Esophagus squamous epithelium (tissue), 5 donors: Measurements from ENCODE around the gene NAPSA. TPM values are rescaled to one million over a fixed set of nuclear protein-coding genes. Genes with fewer than 3 reads are reported as not detected.

ENCODE experiments used
- DNase-seq: peaks from one replicate; lab custom pipeline; 2025; lab: John Stamatoyannopoulos, UW
- H3K27ac ChIP-seq, 4 donors: fragments of 200-600 bp; sonication (generic); one replicate each; pipeline ENCODE4 v1.5.1; 2016 to 2019; ENCODE audit warnings: mild to moderate bottlenecking in 1 of 4
- H3K27me3 ChIP-seq, 4 donors: fragments of 200-600 bp; sonication (generic); 1 replicate in 3 of 4; 2 replicates in 1 of 4; pipeline versions ENCODE4 v1.5.1 to v1.6.0; 2017 to 2021; ENCODE audit warnings: antibody characterized with exemption in 1 of 4
- H3K36me3 ChIP-seq, 3 donors: fragments of 200-600 bp; sonication (generic); one replicate each; pipeline ENCODE4 v1.5.1; 2016 to 2019
- H3K4me1 ChIP-seq, 3 donors: fragments of 200-600 bp; sonication (generic); one replicate each; pipeline ENCODE4 v1.5.1; 2017 to 2019
- H3K4me3 ChIP-seq, 4 donors: fragments of 200-600 bp; sonication (generic); 1 replicate in 3 of 4; 2 replicates in 1 of 4; pipeline ENCODE4 v1.5.1; 2016 to 2019; ENCODE audit warnings: mild to moderate bottlenecking in 2 of 4, moderate library complexity in 1 of 4
- H3K9me3 ChIP-seq, 3 donors: fragments of 200-600 bp; sonication (generic); one replicate each; pipeline ENCODE4 v1.5.1; 2016 to 2019
- CTCF ChIP-seq, 6 experiments: fragments of 450-650 bp in 4 of 6; fragments of 200-600 bp in 2 of 6; sonication (generic) in 2 of 6; IDR thresholded peaks; one replicate each; pipeline ENCODE4 v1.5.1; 2016 to 2019; ENCODE audit warnings: antibody characterized with exemption in 6 of 6, mild to moderate bottlenecking in 4 of 6, moderate library complexity in 4 of 6
- POLR2A ChIP-seq, 4 donors: fragments of 450-650 bp; IDR thresholded peaks; one replicate each; pipeline ENCODE4 v1.6.1; 2017; ENCODE audit warnings: antibody characterized with exemption in 4 of 4, mild to moderate bottlenecking in 4 of 4, moderate library complexity in 3 of 4
- WGBS, 2 donors: methylation state at CpG; one replicate each; pipeline ENCODE4 v1.1.5; 2018; 5-methylcytosine and 5-hydroxymethylcytosine counted together
- intact Hi-C: fragments of 100-400 bp; cut with DNase I; formaldehyde crosslinking; loops from one replicate; pipeline ENCODE4 v1.15.0; 2022
- total RNA-seq, 4 donors: library from RNA; depleted of rRNA; stranded (reverse); fragments of >200 nt; gene quantifications; one replicate each; pipeline ENCODE4 v1.1.0, GENCODE V29; 2016
- donor health status: DM: yes; HTN: yes; CAD: no.

Gene NAPSA
- total RNA-seq, 4 donors from 2014 or later, result 0.38 TPM; not detected in 3

DNA sequence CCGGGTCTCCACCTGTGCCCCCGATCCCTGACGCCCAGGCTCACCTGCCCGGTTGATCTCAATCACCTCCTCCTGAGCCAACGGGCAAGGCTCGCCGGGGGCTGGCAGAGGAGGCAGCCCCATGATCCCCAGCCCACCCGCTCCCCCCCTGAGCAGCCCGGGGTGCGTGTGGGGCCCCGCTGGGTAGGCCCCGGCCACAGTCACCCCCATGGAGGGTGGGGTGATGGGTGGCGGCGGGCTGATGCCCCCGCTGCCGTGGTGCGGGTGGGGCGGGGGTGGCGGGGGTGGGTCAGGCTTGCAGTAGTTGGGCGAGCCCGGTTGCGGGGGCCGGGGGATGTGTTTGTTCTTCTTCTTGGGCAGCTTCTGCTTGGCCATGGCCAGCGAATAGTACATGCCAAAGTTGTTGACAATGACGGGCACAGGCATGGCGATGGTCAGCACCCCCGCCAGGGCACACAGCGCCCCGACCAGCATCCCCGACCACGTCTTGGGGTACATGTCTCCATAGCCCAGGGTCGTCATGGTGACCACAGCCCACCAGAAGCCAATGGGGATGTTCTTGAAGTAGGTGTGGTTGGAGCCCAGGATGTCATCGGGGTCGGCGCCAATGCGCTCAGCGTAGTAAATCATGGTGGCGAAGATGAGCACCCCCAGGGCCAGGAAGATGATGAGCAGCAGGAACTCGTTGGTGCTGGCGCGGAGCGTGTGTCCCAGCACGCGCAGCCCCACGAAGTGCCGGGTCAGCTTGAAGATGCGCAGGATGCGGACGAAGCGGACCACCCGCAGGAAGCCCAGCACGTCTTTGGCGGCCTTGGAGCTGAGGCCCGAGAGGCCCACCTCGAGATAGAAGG, 42.3 kb downstream of the NAPSA start:
- WGBS, 2 donors, result 91 to 94% methylated on average over 19 to 36 of the region's 55 CpGs
- no peak for TF ChIP-seq CTCF (IDR thresholded peaks at IDR 0.05)
- TF ChIP-seq POLR2A (IDR thresholded peaks at IDR 0.05), result no peak

DNA sequence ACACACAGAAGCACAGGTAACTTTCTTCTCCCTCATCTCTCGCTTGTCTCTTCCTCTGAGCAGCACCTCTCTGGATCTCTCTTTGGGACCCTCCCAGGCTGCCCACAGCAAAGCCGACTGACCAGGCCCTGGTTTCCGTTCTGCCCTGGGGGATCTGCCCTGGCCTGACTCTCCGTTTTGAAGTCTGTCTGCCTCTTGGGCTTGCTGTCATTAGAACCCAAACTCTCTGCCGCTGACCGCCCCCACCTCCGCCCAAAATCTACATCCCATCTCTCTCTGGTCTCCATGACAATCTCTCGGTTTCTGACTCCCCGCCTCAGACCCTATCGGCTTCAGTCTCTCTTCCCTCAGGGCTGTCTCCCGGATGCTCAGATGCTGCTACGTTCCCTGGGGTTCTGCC, 43.2 kb downstream of the NAPSA start:
- Histone ChIP-seq H3K4me3 (no peak overlapping the region), H3K27ac (no peak overlapping the region), H3K36me3 (no peaks in the 10 kb centered on the region), H3K9me3 (no peaks in the 10 kb centered on the region), H3K27me3 (peaks cover 0 to 70% (median 8%) of the 10 kb centered on the region in 4 donors), H3K4me1 (peaks cover 9 to 38% (median 26%) of the 10 kb centered on the region in 3 donors)
- no peak for DNase-seq
- no peak for TF ChIP-seq CTCF (IDR thresholded peaks at IDR 0.05)
- no peak for TF ChIP-seq POLR2A (IDR thresholded peaks at IDR 0.05)
- WGBS, 2 donors, result 80 to 82% methylated on average over 12 of the region's 12 CpGs
- intact Hi-C loops, result no loop called here

More for the DNA sequence above, 42.3 kb downstream of the NAPSA start:
- intact Hi-C loops, result no loop called here
- Histone ChIP-seq H3K27me3 (peaks cover 4 to 70% (median 12%) of the 10 kb centered on the region in 4 donors), H3K4me1 (peaks cover 9 to 45% (median 26%) of the 10 kb centered on the region in 3 donors), H3K27ac (no peak overlapping the region), H3K9me3 (no peaks in the 10 kb centered on the region), H3K4me3 (no peak overlapping the region), H3K36me3 (no peaks in the 10 kb centered on the region)
- no peak for DNase-seq

GRCh38 chr19:50321831-50322230, 43.6 kb downstream of the NAPSA start:
- no peak overlapping the region for H3K27ac ChIP-seq
- no peak for DNase-seq
- TF ChIP-seq POLR2A (IDR thresholded peaks at IDR 0.05), result no peak
- no peak for TF ChIP-seq CTCF (IDR thresholded peaks at IDR 0.05)
- no peak overlapping the region for H3K4me3 ChIP-seq
- peaks cover 0 to 70% (median 6%) of the 10 kb centered on the region in 4 donors for H3K27me3 ChIP-seq
- 64 to 88% methylated on average over 3 to 4 of the region's 4 CpGs for WGBS, 2 donors
- intact Hi-C loops, result no loop called here
- peaks cover 9 to 34% (median 26%) of the 10 kb centered on the region in 3 donors for H3K4me1 ChIP-seq
- no peaks in the 10 kb centered on the region for H3K9me3 ChIP-seq
- H3K36me3 ChIP-seq, result no peaks in the 10 kb centered on the region

DNA sequence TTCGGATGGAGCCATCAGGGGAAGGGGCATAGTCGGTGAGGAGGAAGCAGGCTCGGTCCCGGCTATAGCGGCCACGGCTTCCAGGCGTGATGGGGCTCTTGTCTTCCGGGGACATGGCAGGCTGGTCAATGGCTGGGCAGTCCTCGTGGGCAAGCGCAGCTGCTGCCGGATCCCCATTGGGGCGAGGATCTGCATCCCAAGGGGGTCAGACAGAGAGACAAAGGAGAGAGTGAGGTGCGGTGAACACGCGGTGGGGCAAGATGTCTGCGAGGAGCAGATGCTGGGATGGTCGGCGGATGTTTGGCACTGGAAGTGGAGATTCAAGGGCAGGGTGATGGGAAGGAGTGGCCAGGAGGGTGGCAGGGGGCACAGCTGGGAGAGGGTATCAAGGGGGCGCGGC, 44.8 kb downstream of the NAPSA start:
- intact Hi-C loops, result no loop called here
- DNase-seq, result no peak
- 91 to 93% methylated on average over 7 to 14 of the region's 20 CpGs for whole genome bisulfite sequencing, 2 donors
- H3K9me3 ChIP-seq, result no peaks in the 10 kb centered on the region
- H3K27me3 ChIP-seq, result peaks cover 0 to 70% (median 2%) of the 10 kb centered on the region in 4 donors
- H3K4me1 ChIP-seq, result peaks cover 0 to 28% (median 16%) of the 10 kb centered on the region in 3 donors
- H3K27ac ChIP-seq, result no peak overlapping the region
- H3K4me3 ChIP-seq, result no peak overlapping the region
- no peaks in the 10 kb centered on the region for H3K36me3 ChIP-seq
- TF ChIP-seq POLR2A (IDR thresholded peaks at IDR 0.05), result no peak
- no peak for TF ChIP-seq CTCF (IDR thresholded peaks at IDR 0.05)

DNA sequence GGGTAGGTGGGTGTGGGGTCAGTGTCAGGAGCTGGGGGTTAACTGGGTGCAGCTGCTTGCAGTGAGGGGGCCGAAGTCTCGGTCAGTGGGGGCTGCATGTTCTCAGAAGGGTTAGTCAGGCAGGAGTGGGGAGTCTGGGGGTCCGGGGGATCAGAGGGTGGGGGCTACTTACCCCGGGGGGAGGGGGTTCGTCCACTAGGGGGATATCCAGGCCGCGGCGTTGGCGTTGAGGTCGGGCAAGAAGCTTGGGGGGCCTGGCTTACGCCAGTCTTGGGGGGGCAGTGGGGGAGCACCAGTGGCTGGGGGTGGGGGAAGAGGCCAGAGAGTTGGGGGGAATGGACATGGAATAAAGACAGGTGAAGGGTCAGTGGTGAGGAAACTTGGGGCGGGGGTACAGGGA, 45.4 kb downstream of the NAPSA start:
- no peak for DNase-seq
- WGBS, 2 donors, result 81 to 85% methylated on average over 5 to 7 of the region's 12 CpGs
- Histone ChIP-seq H3K9me3 (no peaks in the 10 kb centered on the region), H3K27ac (no peak overlapping the region), H3K27me3 (peaks cover 0 to 71% (median 4%) of the 10 kb centered on the region in 4 donors), H3K4me3 (no peak overlapping the region), H3K36me3 (no peaks in the 10 kb centered on the region), H3K4me1 (peaks cover 0 to 22% (median 11%) of the 10 kb centered on the region in 3 donors)
- intact Hi-C loops, result no loop called here
- TF ChIP-seq CTCF (IDR thresholded peaks at IDR 0.05) (no peak), POLR2A (IDR thresholded peaks at IDR 0.05) (no peak)
